SK-N-SH (cell line): ENCODE results near the gene TAF1A. TPM values are rescaled to one million over a fixed set of nuclear protein-coding genes. Genes with fewer than 3 reads are reported as not detected.

Source experiments
- CTCF ChIA-PET: fragments of 300-600, 350-600 bp; formaldehyde crosslinking; extraction: SDS; loops from one replicate; lab custom pipeline; 2021; lab: Yijun Ruan, JAX
- POLR2A ChIA-PET: fragments of 350-600 bp; sonication (Branson Sonifier 250); formaldehyde crosslinking; extraction: SDS; loops from one replicate; lab custom pipeline; 2020; ENCODE audit warnings: antibody characterized with exemption, inconsistent platforms; lab: Yijun Ruan, JAX
- DNase-seq: peaks from one replicate; pipeline ENCODE4 v3.0.0; 2012
- H2AFZ ChIP-seq: fragments of 200-600 bp; sonication (generic); 2 replicates; pipeline ENCODE4 v1.8.1; 2016; ENCODE audit warnings: antibody characterized with exemption, mild to moderate bottlenecking, low read depth
- H3F3A ChIP-seq: fragments of 200-600 bp; sonication (generic); replicated peaks from 2 replicates; pipeline ENCODE3; 2016; ENCODE audit warnings: antibody characterized with exemption, mild to moderate bottlenecking; ENCODE audit not compliant: insufficient read depth
- H3K27ac ChIP-seq, 2 experiments: fragments of 200-500 bp in 1 of 2; fragments of 200-600 bp in 1 of 2; sonication (Bioruptor generic) in 1 of 2; sonication (generic), shearing (Covaris generic) in 1 of 2; 2 replicates each; pipeline versions ENCODE4 v1.5.1 to v1.6.1; 2014 to 2016; ENCODE audit warnings: low read depth in 2 of 2, inconsistent platforms in 1 of 2, low read length in 1 of 2, mild to moderate bottlenecking in 1 of 2, mixed read lengths in 1 of 2
- H3K27me3 ChIP-seq: fragments of 200-600 bp; sonication (generic), shearing (Covaris generic); 2 replicates; pipeline ENCODE4 v1.6.1; 2016; ENCODE audit warnings: mixed run types; ENCODE audit not compliant: insufficient read depth
- H3K36me3 ChIP-seq, 2 experiments: fragments of 200-500 bp in 1 of 2; fragments of 200-600 bp in 1 of 2; sonication (Bioruptor generic) in 1 of 2; sonication (generic) in 1 of 2; replicated peaks in 1 of 2; 2 replicates each; pipeline versions ENCODE3 to v1.5.1; 2014 to 2016; ENCODE audit warnings: low read length in 1 of 2, mild to moderate bottlenecking in 1 of 2; ENCODE audit not compliant: insufficient read depth in 2 of 2, control insufficient read depth in 1 of 2
- H3K4me1 ChIP-seq, 2 experiments: fragments of 200-500 bp in 1 of 2; fragments of 200-600 bp in 1 of 2; sonication (Bioruptor generic) in 1 of 2; sonication (generic), shearing (Covaris generic) in 1 of 2; 2 replicates each; pipeline versions ENCODE4 v1.5.1 to v1.6.1; 2014 to 2016; ENCODE audit warnings: low read depth in 1 of 2, low read length in 1 of 2, mixed run types in 1 of 2; ENCODE audit not compliant: insufficient read depth in 2 of 2, control insufficient read depth in 1 of 2
- H3K4me2 ChIP-seq: fragments of 200-600 bp; sonication (generic), shearing (Covaris generic); 2 replicates; pipeline ENCODE4 v1.6.1; 2017; ENCODE audit warnings: mixed run types
- H3K4me3 ChIP-seq, 2 experiments: fragments of 200-500 bp in 1 of 2; fragments of 200-600 bp in 1 of 2; sonication (Bioruptor generic) in 1 of 2; sonication (generic), shearing (Covaris generic) in 1 of 2; 2 replicates each; pipeline versions ENCODE4 v1.5.1 to v1.8.1; 2014 to 2016; ENCODE audit warnings: low read depth in 2 of 2, inconsistent platforms in 1 of 2, low read length in 1 of 2, mild to moderate bottlenecking in 1 of 2, mixed read lengths in 1 of 2, moderate library complexity in 1 of 2
- H3K79me2 ChIP-seq: fragments of 200-600 bp; sonication (generic); 2 replicates; pipeline ENCODE4 v1.8.1; 2017; ENCODE audit warnings: mild to moderate bottlenecking; ENCODE audit not compliant: insufficient read depth
- H3K9ac ChIP-seq: fragments of 200-600 bp; sonication (generic); 2 replicates; pipeline ENCODE4 v1.6.1; 2017; ENCODE audit warnings: mixed run types
- H3K9me2 ChIP-seq: fragments of 200-600 bp; sonication (generic); 2 replicates; pipeline ENCODE4 v1.6.1; 2017; ENCODE audit warnings: mixed run types
- H3K9me3 ChIP-seq: fragments of 200-600 bp; sonication (generic); 2 replicates; pipeline ENCODE4 v1.6.1; 2017; ENCODE audit warnings: mixed run types, mild to moderate bottlenecking, moderate library complexity
- H4K20me1 ChIP-seq: fragments of 200-600 bp; sonication (generic); 2 replicates; pipeline ENCODE4 v1.6.1; 2017; ENCODE audit warnings: mild to moderate bottlenecking, mixed run types; ENCODE audit not compliant: insufficient read depth
- CHD2 ChIP-seq: fragments of 150-350 bp; IDR thresholded peaks from 2 replicates; pipeline ENCODE4 v1.6.1; 2018; ENCODE audit warnings: low read length; ENCODE audit not compliant: partially characterized antibody
- EP300 ChIP-seq, 2 experiments: IDR thresholded peaks; 2 replicates each; pipeline versions ENCODE4 v1.4.0 to v1.6.1; 2012; ENCODE audit warnings: borderline replicate concordance in 1 of 2, low read depth in 1 of 2, low read length in 1 of 2
- EZH2phosphoT487 ChIP-seq: fragments of 200-600 bp; sonication (generic); IDR thresholded peaks from 2 replicates; pipeline ENCODE4 v1.6.1; 2017; ENCODE audit warnings: low read depth, mixed run types, mild to moderate bottlenecking, antibody characterized with exemption, moderate library complexity, borderline replicate concordance
- FOXJ3 ChIP-seq: sonication (generic); formaldehyde crosslinking; IDR thresholded peaks from 2 replicates; pipeline ENCODE4 v1.5.1; 2020; ENCODE audit warnings: mild to moderate bottlenecking, missing genetic modification reagents
- FOXM1 ChIP-seq: IDR thresholded peaks from 2 replicates; pipeline ENCODE4 v1.4.0; 2012; ENCODE audit warnings: low read depth, mild to moderate bottlenecking
- GATA2 ChIP-seq: sonication (generic); formaldehyde crosslinking; IDR thresholded peaks from 2 replicates; pipeline ENCODE4 v1.5.0; 2020; ENCODE audit warnings: mild to moderate bottlenecking, missing genetic modification reagents
- MEF2A ChIP-seq: IDR thresholded peaks from 2 replicates; pipeline ENCODE4 v1.4.0; 2012; ENCODE audit warnings: low read depth, borderline replicate concordance
- NFIC ChIP-seq: IDR thresholded peaks from 2 replicates; pipeline ENCODE4 v1.4.0; 2012; ENCODE audit warnings: borderline replicate concordance
- RAD21 ChIP-seq: IDR thresholded peaks from 2 replicates; pipeline ENCODE4 v1.6.1; 2012; ENCODE audit warnings: mild to moderate bottlenecking, low read length
- RCOR1 ChIP-seq: fragments of 150-350 bp; IDR thresholded peaks from 2 replicates; pipeline ENCODE4 v1.6.1; 2017; ENCODE audit warnings: antibody characterized with exemption, low read length
- RXRA ChIP-seq: IDR thresholded peaks from 2 replicates; pipeline ENCODE4 v1.4.0; 2012; ENCODE audit warnings: low read depth, mild to moderate bottlenecking, borderline replicate concordance
- SMC3 ChIP-seq: IDR thresholded peaks from 2 replicates; pipeline ENCODE4 v1.6.1; 2012; ENCODE audit warnings: low read depth, low read length, improper control_type of control experiment
- TAF1 ChIP-seq: IDR thresholded peaks from 2 replicates; pipeline ENCODE4 v1.6.1; 2012; ENCODE audit warnings: low read depth, mild to moderate bottlenecking, low read length, moderate library complexity, borderline replicate concordance
- TCF12 ChIP-seq: IDR thresholded peaks from 2 replicates; pipeline ENCODE4 v1.4.0; 2012
- TEAD4 ChIP-seq: IDR thresholded peaks from 2 replicates; pipeline ENCODE4 v1.4.0; 2012; ENCODE audit warnings: mild to moderate bottlenecking, borderline replicate concordance; ENCODE audit not compliant: insufficient read depth
- WGBS: methylation state at CpG from one replicate; pipeline ENCODE4 v1.1.6; 2017; ENCODE audit warnings: low lambda C conversion rate; 5-methylcytosine and 5-hydroxymethylcytosine counted together
- polyA plus RNA-seq, 3 experiments: library from polyadenylated mRNA; depleted of rRNA; stranded (reverse); fragments of >200 nt; gene quantifications; 2 replicates each; pipeline ENCODE4 v1.2.3, GENCODE V29; 2012
- TF ChIP-seq, protein P1 (sequence below): IDR thresholded peaks from 2 replicates; pipeline ENCODE4 v1.6.1; 2012; ENCODE audit warnings: mild to moderate bottlenecking, low read depth, low read length, moderate library complexity
- TF ChIP-seq, protein P2 (sequence below): fragments of 150-350 bp; IDR thresholded peaks from 2 replicates; pipeline ENCODE4 v1.6.1; 2017; ENCODE audit warnings: antibody characterized with exemption, low read length, low read depth, borderline replicate concordance
- TF ChIP-seq, protein P3 (sequence below): IDR thresholded peaks from 2 replicates; pipeline ENCODE4 v1.4.0; 2012; ENCODE audit warnings: low read depth, borderline replicate concordance
- TF ChIP-seq, protein P4 (sequence below): IDR thresholded peaks from 2 replicates; pipeline ENCODE4; 2012

The TAF1A gene
- polyA plus RNA-seq, 1 of the 3 experiments (the other 2 are of a cell fraction): 4.6 TPM

DNA sequence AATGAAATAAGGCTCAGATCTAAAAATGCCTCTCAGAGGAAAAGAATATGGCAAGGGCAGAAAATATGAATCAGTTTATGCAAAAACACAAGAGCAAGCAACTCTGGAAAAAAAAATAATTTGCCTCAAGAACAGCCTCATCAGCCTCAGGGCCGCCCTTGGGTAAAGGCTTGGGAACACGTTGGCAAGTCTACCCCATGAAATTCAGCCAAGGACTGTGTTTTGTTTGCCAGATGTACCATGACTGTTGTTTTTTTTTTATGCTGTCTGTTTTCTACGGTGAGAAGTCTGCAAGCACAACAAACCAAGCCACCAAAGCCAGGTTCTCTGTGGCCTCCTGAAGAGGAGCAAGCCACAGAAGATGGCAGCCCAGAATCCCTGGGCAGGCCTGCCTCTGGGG, 59.8 kb downstream of the TAF1A start:
- Histone ChIP-seq H3K4me3 (no peak overlapping the region), H3K27me3 (no peaks in the 10 kb centered on the region), H3K36me3 (no peaks in the 10 kb centered on the region), H3K4me2 (no peak overlapping the region), H3K9me2 (no peaks in the 10 kb centered on the region), H2AFZ (no peak overlapping the region), H3K4me1 (no peaks in the 10 kb centered on the region), H4K20me1 (no peaks in the 10 kb centered on the region), H3K9ac (no peak overlapping the region), H3K27ac (no peak overlapping the region), H3K9me3 (no peaks in the 10 kb centered on the region), H3K79me2 (no peaks in the 10 kb centered on the region), H3F3A (no peaks in the 10 kb centered on the region)
- TF ChIP-seq RCOR1: no peak
- TF ChIP-seq, protein P1, sequence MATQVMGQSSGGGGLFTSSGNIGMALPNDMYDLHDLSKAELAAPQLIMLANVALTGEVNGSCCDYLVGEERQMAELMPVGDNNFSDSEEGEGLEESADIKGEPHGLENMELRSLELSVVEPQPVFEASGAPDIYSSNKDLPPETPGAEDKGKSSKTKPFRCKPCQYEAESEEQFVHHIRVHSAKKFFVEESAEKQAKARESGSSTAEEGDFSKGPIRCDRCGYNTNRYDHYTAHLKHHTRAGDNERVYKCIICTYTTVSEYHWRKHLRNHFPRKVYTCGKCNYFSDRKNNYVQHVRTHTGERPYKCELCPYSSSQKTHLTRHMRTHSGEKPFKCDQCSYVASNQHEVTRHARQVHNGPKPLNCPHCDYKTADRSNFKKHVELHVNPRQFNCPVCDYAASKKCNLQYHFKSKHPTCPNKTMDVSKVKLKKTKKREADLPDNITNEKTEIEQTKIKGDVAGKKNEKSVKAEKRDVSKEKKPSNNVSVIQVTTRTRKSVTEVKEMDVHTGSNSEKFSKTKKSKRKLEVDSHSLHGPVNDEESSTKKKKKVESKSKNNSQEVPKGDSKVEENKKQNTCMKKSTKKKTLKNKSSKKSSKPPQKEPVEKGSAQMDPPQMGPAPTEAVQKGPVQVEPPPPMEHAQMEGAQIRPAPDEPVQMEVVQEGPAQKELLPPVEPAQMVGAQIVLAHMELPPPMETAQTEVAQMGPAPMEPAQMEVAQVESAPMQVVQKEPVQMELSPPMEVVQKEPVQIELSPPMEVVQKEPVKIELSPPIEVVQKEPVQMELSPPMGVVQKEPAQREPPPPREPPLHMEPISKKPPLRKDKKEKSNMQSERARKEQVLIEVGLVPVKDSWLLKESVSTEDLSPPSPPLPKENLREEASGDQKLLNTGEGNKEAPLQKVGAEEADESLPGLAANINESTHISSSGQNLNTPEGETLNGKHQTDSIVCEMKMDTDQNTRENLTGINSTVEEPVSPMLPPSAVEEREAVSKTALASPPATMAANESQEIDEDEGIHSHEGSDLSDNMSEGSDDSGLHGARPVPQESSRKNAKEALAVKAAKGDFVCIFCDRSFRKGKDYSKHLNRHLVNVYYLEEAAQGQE: no peak
- no peak for TF ChIP-seq TAF1
- TF ChIP-seq, protein P2, sequence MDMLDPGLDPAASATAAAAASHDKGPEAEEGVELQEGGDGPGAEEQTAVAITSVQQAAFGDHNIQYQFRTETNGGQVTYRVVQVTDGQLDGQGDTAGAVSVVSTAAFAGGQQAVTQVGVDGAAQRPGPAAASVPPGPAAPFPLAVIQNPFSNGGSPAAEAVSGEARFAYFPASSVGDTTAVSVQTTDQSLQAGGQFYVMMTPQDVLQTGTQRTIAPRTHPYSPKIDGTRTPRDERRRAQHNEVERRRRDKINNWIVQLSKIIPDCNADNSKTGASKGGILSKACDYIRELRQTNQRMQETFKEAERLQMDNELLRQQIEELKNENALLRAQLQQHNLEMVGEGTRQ: no peak
- no peak for TF ChIP-seq TCF12
- TF ChIP-seq, protein P3, sequence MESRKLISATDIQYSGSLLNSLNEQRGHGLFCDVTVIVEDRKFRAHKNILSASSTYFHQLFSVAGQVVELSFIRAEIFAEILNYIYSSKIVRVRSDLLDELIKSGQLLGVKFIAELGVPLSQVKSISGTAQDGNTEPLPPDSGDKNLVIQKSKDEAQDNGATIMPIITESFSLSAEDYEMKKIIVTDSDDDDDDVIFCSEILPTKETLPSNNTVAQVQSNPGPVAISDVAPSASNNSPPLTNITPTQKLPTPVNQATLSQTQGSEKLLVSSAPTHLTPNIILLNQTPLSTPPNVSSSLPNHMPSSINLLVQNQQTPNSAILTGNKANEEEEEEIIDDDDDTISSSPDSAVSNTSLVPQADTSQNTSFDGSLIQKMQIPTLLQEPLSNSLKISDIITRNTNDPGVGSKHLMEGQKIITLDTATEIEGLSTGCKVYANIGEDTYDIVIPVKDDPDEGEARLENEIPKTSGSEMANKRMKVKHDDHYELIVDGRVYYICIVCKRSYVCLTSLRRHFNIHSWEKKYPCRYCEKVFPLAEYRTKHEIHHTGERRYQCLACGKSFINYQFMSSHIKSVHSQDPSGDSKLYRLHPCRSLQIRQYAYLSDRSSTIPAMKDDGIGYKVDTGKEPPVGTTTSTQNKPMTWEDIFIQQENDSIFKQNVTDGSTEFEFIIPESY: no peak
- no peak for TF ChIP-seq RAD21
- TF ChIP-seq FOXJ3 (CRISPR knock-in tag): no peak
- TF ChIP-seq RXRA: no peak
- no peak for TF ChIP-seq TEAD4
- TF ChIP-seq, protein P4, sequence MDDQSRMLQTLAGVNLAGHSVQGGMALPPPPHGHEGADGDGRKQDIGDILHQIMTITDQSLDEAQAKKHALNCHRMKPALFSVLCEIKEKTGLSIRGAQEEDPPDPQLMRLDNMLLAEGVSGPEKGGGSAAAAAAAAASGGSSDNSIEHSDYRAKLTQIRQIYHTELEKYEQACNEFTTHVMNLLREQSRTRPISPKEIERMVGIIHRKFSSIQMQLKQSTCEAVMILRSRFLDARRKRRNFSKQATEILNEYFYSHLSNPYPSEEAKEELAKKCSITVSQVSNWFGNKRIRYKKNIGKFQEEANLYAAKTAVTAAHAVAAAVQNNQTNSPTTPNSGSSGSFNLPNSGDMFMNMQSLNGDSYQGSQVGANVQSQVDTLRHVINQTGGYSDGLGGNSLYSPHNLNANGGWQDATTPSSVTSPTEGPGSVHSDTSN: no peak
- TF ChIP-seq EZH2phosphoT487: no peak
- TF ChIP-seq EP300 (IDR thresholded peaks at IDR 0.05; ENCODE audit: borderline replicate concordance in 1 of 2, low read depth in 1 of 2, low read length in 1 of 2): no peak
- TF ChIP-seq SMC3: no peak
- no peak for TF ChIP-seq GATA2 (CRISPR knock-in tag)
- no peak for TF ChIP-seq FOXM1
- no peak for TF ChIP-seq CHD2
- no peak for TF ChIP-seq MEF2A
- no peak for TF ChIP-seq NFIC
- 57% methylated on average over 3 of the region's 3 CpGs for WGBS
- no peak for DNase-seq
- CTCF ChIA-PET: no interaction called here
- POLR2A ChIA-PET: no interaction called here
